Stomach (tissue), 4 donors: Measurements from ENCODE around the gene CETP.

ENCODE experiments used
- CTCF ChIP-seq, 7 experiments: fragments of 450-650 bp in 4 of 7; fragments of 200-600 bp in 3 of 7; sonication (generic) in 3 of 7; IDR thresholded peaks; one replicate each; pipeline ENCODE4 v1.5.1; 2016 to 2019; ENCODE audit warnings: antibody characterized with exemption in 7 of 7, control low read depth in 2 of 7, mild to moderate bottlenecking in 1 of 7
- EP300 ChIP-seq: sonication (generic); formaldehyde crosslinking; IDR thresholded peaks from one replicate; pipeline ENCODE4 v1.6.1; 2017; ENCODE audit warnings: antibody characterized with exemption

- TF ChIP-seq EP300 (no peak), CTCF (IDR thresholded peaks at IDR 0.05) (no peak)
These were observed 25.9 kb downstream of the CETP start for GRCh38 chr16:56987692-56988091.
